HepG2 (cell line): ENCODE results near the gene LENEP. TPM values are rescaled to one million over a fixed set of nuclear protein-coding genes. Genes with fewer than 3 reads are reported as not detected.

Experiments
- FOSL1 ChIP-seq: sonication (generic); formaldehyde crosslinking; IDR thresholded peaks from 2 replicates; pipeline ENCODE4 v1.9.0; 2021; ENCODE audit warnings: missing genetic modification reagents, borderline replicate concordance
- GRHL1 ChIP-seq: sonication (generic); formaldehyde crosslinking; conservative IDR thresholded peaks from 2 replicates; pipeline ENCODE4 v1.8.0; 2022; ENCODE audit warnings: missing genetic modification reagents
- IRF1 ChIP-seq: sonication (generic); formaldehyde crosslinking; IDR thresholded peaks from 2 replicates; pipeline ENCODE4 v1.4.0; 2020; ENCODE audit warnings: low read depth, mild to moderate bottlenecking, missing genetic modification reagents
- KLF13 ChIP-seq: sonication (generic); formaldehyde crosslinking; IDR thresholded peaks from 2 replicates; pipeline ENCODE4 v1.4.0; 2020; ENCODE audit warnings: mild to moderate bottlenecking, missing genetic modification reagents
- NONO ChIP-seq, 2 experiments: fragments of 450-650 bp in 1 of 2; sonication (generic) in 1 of 2; formaldehyde crosslinking in 1 of 2; IDR thresholded peaks in 1 of 2; conservative IDR thresholded peaks in 1 of 2; 2 replicates each; pipeline versions ENCODE4 v1.6.1 to v1.8.0; 2017 to 2022; ENCODE audit warnings: mild to moderate bottlenecking in 1 of 2, missing genetic modification reagents in 1 of 2, moderate library complexity in 1 of 2
- PREB ChIP-seq: sonication (generic); formaldehyde crosslinking; IDR thresholded peaks from 2 replicates; pipeline ENCODE4 v1.4.0; 2020; ENCODE audit warnings: missing genetic modification reagents
- RBM39 ChIP-seq: fragments of 200-400 bp; formaldehyde crosslinking; IDR thresholded peaks from one replicate; pipeline ENCODE4 v1.6.1; 2018; ENCODE audit warnings: antibody characterized with exemption, mild to moderate bottlenecking, low read depth, low read length; ENCODE audit not compliant: poor library complexity, severe bottlenecking
- RELA ChIP-seq: sonication (generic); formaldehyde crosslinking; IDR thresholded peaks from 2 replicates; pipeline ENCODE4 v1.4.0; 2020; ENCODE audit warnings: missing genetic modification reagents
- TBX2 ChIP-seq: sonication (generic); formaldehyde crosslinking; IDR thresholded peaks from 2 replicates; pipeline ENCODE4 v1.5.0; 2020; ENCODE audit warnings: missing genetic modification reagents, mild to moderate bottlenecking, borderline replicate concordance
- TGIF2 ChIP-seq: IDR thresholded peaks from 2 replicates; pipeline ENCODE4 v1.6.1; 2016; ENCODE audit warnings: control low read depth, missing compliant biosample characterization
- ZFP62 ChIP-seq: sonication (generic); formaldehyde crosslinking; IDR thresholded peaks from 2 replicates; pipeline ENCODE4 v1.4.0; 2020; ENCODE audit warnings: missing genetic modification reagents
- ZFP91 ChIP-seq: sonication (generic); formaldehyde crosslinking; IDR thresholded peaks from 2 replicates; pipeline ENCODE4 v1.9.0; 2022; ENCODE audit warnings: missing genetic modification reagents, mild to moderate bottlenecking, borderline replicate concordance
- ZNF24 ChIP-seq: fragments of 450-650 bp; IDR thresholded peaks from 2 replicates; pipeline ENCODE4 v1.6.1; 2017; ENCODE audit warnings: antibody characterized with exemption, mild to moderate bottlenecking
- ZNF362 ChIP-seq: sonication (generic); formaldehyde crosslinking; IDR thresholded peaks from 2 replicates; pipeline ENCODE4 v1.4.0; 2020; ENCODE audit warnings: missing genetic modification reagents, mild to moderate bottlenecking, borderline replicate concordance
- ZNF503 ChIP-seq: sonication (generic); formaldehyde crosslinking; IDR thresholded peaks from 2 replicates; pipeline ENCODE4 v1.4.0; 2020; ENCODE audit warnings: missing genetic modification reagents
- ZNF576 ChIP-seq: sonication (generic); formaldehyde crosslinking; IDR thresholded peaks from 2 replicates; pipeline ENCODE4 v1.4.0; 2020; ENCODE audit warnings: mild to moderate bottlenecking, missing genetic modification reagents
- ZNF614 ChIP-seq: IDR thresholded peaks from 2 replicates; pipeline ENCODE4 v1.6.1; 2018; ENCODE audit warnings: missing biosample characterization, missing genetic modification reagents, inconsistent platforms, borderline replicate concordance
- ZNF713 ChIP-seq: sonication (generic); formaldehyde crosslinking; IDR thresholded peaks from 2 replicates; pipeline ENCODE4 v1.4.0; 2020; ENCODE audit warnings: mild to moderate bottlenecking, missing genetic modification reagents
- polyA plus RNA-seq, 8 experiments: library from polyadenylated mRNA; depleted of rRNA in 3 of 8; stranded (reverse) in 7 of 8; unstranded in 1 of 8; fragments of >200 nt; fragmentation: Illumina TruSeq in 4 of 8; extraction: Trizol in 4 of 8; gene quantifications; 2 replicates each; pipeline versions ENCODE4 v1.2.1 to v1.2.3, GENCODE V29; 2011 to 2016; ENCODE audit warnings: low read depth in 4 of 8, missing spikeins in 1 of 8, mixed read lengths in 1 of 8; ENCODE audit not compliant: insufficient read depth in 1 of 8
- total RNA-seq, 5 experiments: library from RNA; depleted of rRNA; stranded (reverse); fragments of >200 nt; fragmentation: Illumina TruSeq; extraction: Trizol; gene quantifications; 2 replicates each; pipeline ENCODE4 v1.2.3, GENCODE V29; 2016; ENCODE audit warnings: low read depth in 1 of 5

The LENEP gene
- total and polyA plus RNA-seq, 2 of the 13 experiments (the other 11 are each of a cell fraction or from before 2014, with no cell fraction given), result 0.29 TPM; not detected in 1

GRCh38 chr1:154974808-154975408 is 18.5 kb upstream of the LENEP start (continued):
- TF ChIP-seq TGIF2 (CRISPR knock-in tag) (no peak), FOSL1 (CRISPR knock-in tag) (no peak), NONO (IDR thresholded peaks at IDR 0.05) (no peak), NONO (CRISPR knock-in tag; conservative IDR thresholded peaks at IDR 0.05) (no peak; the same call in 1 of the 2 replicates), KLF13 (no peak), RELA (CRISPR knock-in tag) (no peak), GRHL1 (CRISPR knock-in tag) (no peak), ZFP62 (CRISPR knock-in tag) (no peak), ZNF576 (CRISPR knock-in tag) (no peak), ZNF362 (CRISPR knock-in tag) (no peak), ZNF614 (CRISPR knock-in tag) (no peak; the same call in 1 of the 2 replicates), TBX2 (no peak; the same call in 1 of the 2 replicates), IRF1 (no peak), PREB (CRISPR knock-in tag) (no peak), RBM39 (no peak), ZNF24 (no peak), ZNF713 (CRISPR knock-in tag) (no peak), ZNF503 (CRISPR knock-in tag) (no peak), ZFP91 (CRISPR knock-in tag) (no peak)
